B cell (primary cell): Measurements from ENCODE around the gene ROBO2. TPM values are rescaled to one million over a fixed set of nuclear protein-coding genes. Genes with fewer than 3 reads are reported as not detected.

Source experiments
- ATAC-seq: fragments of 200-7000 bp; cut with Tn5 transposase; one replicate; pipeline ENCODE4 v1.10.0; 2021; ENCODE audit warnings: low read depth, mild to moderate bottlenecking, moderate number of reproducible peaks, moderate library complexity
- CTCF ChIA-PET: fragments of 350-600 bp; sonication (Branson Sonifier 250); formaldehyde crosslinking; loops from one replicate; lab custom pipeline; 2021; ENCODE audit warnings: antibody characterized with exemption, inconsistent platforms; lab: Charles Lee
- POLR2A ChIA-PET: fragments of 350-600 bp; sonication (Branson Sonifier 250); formaldehyde crosslinking; loops from one replicate; lab custom pipeline; 2021; ENCODE audit warnings: antibody characterized with exemption; lab: Charles Lee
- DNase-seq: peaks from one replicate; pipeline ENCODE4 v3.0.0; 2013
- H2AFZ ChIP-seq: 2 replicates; pipeline ENCODE4 v1.6.1; 2012; ENCODE audit warnings: mild to moderate bottlenecking, low read depth, low read length; ENCODE audit not compliant: insufficient read depth, poor library complexity, severe bottlenecking
- H3K27ac ChIP-seq, 2 donors: 1 replicate in 1 of 2; 2 replicates in 1 of 2; pipeline ENCODE4 v1.5.1; 2012 to 2013; ENCODE audit warnings: low read length in 2 of 2, mild to moderate bottlenecking in 2 of 2, moderate library complexity in 1 of 2
- H3K27me3 ChIP-seq, 4 experiments: fragments of 200-600 bp in 1 of 4; sonication (generic) in 1 of 4; replicated peaks in 1 of 4; 1 replicate in 2 of 4; 2 replicates in 2 of 4; pipeline versions ENCODE4 v1.6.1 to v1.7.0; 2013 to 2016; ENCODE audit warnings: low read length in 3 of 4, mild to moderate bottlenecking in 2 of 4, mixed read lengths in 1 of 4, moderate library complexity in 1 of 4; ENCODE audit not compliant: insufficient read depth in 4 of 4, control insufficient read depth in 3 of 4; ENCODE audit errors: control extremely low read depth in 1 of 4
- H3K36me3 ChIP-seq, 2 experiments: replicated peaks in 1 of 2; 1 replicate in 1 of 2; 2 replicates in 1 of 2; pipeline versions ENCODE4 v1.6.1 to v1.7.1; 2013; ENCODE audit warnings: low read length in 1 of 2; ENCODE audit not compliant: insufficient read depth in 2 of 2, control insufficient read depth in 1 of 2; ENCODE audit errors: control extremely low read depth in 1 of 2, extremely low read depth in 1 of 2
- H3K4me1 ChIP-seq, 2 donors: fragments of 200-600 bp in 1 of 2; sonication (generic) in 1 of 2; 1 replicate in 1 of 2; 2 replicates in 1 of 2; pipeline versions ENCODE4 v1.5.1 to v1.6.1; 2013 to 2017; ENCODE audit warnings: low read length in 2 of 2; ENCODE audit not compliant: control insufficient read depth in 2 of 2, insufficient read depth in 2 of 2
- H3K4me2 ChIP-seq: replicated peaks from 2 replicates; pipeline ENCODE3; 2012; ENCODE audit warnings: mild to moderate bottlenecking, low read depth, low read length; ENCODE audit not compliant: poor library complexity, severe bottlenecking
- H3K4me3 ChIP-seq, 5 experiments: fragments of 200-600 bp in 1 of 5; sonication (generic) in 1 of 5; 1 replicate in 3 of 5; 2 replicates in 2 of 5; pipeline versions ENCODE4 v1.5.1 to v1.7.0; 2011 to 2016; ENCODE audit warnings: low read length in 4 of 5, mild to moderate bottlenecking in 4 of 5, low read depth in 2 of 5, control low read depth in 1 of 5, moderate library complexity in 1 of 5; ENCODE audit not compliant: insufficient read depth in 1 of 5; ENCODE audit errors: control extremely low read depth in 1 of 5, extremely low read depth in 1 of 5
- H3K79me2 ChIP-seq: fragments of 200-600 bp; sonication (generic); one replicate; pipeline ENCODE4 v1.6.0; 2016; ENCODE audit warnings: low read length; ENCODE audit not compliant: control insufficient read depth, insufficient read depth
- H3K9ac ChIP-seq: fragments of 200-600 bp; sonication (generic); 2 replicates; pipeline ENCODE4 v1.6.1; 2017; ENCODE audit warnings: mild to moderate bottlenecking, low read length, moderate library complexity
- H3K9me3 ChIP-seq, 3 donors: one replicate each; pipeline versions ENCODE4 v1.6.1 to v1.7.1; 2013; ENCODE audit warnings: low read length in 2 of 3; ENCODE audit not compliant: control insufficient read depth in 2 of 3, insufficient read depth in 1 of 3; ENCODE audit errors: control extremely low read depth in 1 of 3
- H4K20me1 ChIP-seq: 2 replicates; pipeline ENCODE4 v1.6.0; 2012; ENCODE audit warnings: mild to moderate bottlenecking, low read length; ENCODE audit not compliant: insufficient read depth, control insufficient read depth, poor library complexity, severe bottlenecking
- H3K27ac Mint-ChIP-seq: one replicate; pipeline ENCODE4 v1.8.0; 2021; ENCODE audit warnings: mixed read lengths
- H3K27me3 Mint-ChIP-seq: one replicate; pipeline ENCODE4 v1.8.0; 2021; ENCODE audit warnings: mixed read lengths
- H3K4me1 Mint-ChIP-seq: one replicate; pipeline ENCODE4 v1.8.0; 2021; ENCODE audit warnings: mixed read lengths
- H3K4me3 Mint-ChIP-seq: one replicate; pipeline ENCODE4 v1.8.0; 2021; ENCODE audit warnings: mixed read lengths
- H3K9me3 Mint-ChIP-seq: one replicate; pipeline ENCODE4 v1.8.0; 2022; ENCODE audit warnings: mixed read lengths; ENCODE audit not compliant: insufficient read depth
- EZH2 ChIP-seq: IDR thresholded peaks from 2 replicates; pipeline ENCODE4 v1.6.1; 2012; ENCODE audit warnings: borderline replicate concordance, low read depth, mild to moderate bottlenecking, moderate library complexity, low read length; ENCODE audit not compliant: insufficient read depth, poor library complexity, severe bottlenecking
- WGBS: methylation state at CpG from one replicate; pipeline ENCODE4 v1.1.5; 2013; ENCODE audit warnings: missing lambda C conversion rate; ENCODE audit not compliant: insufficient coverage; 5-methylcytosine and 5-hydroxymethylcytosine counted together
- intact Hi-C: fragments of 100-400 bp; cut with micrococcal nuclease; formaldehyde crosslinking; loops from one replicate; pipeline ENCODE4 v1.10.0; 2022
- polyA plus RNA-seq: library from polyadenylated mRNA; depleted of rRNA; stranded (reverse); fragments of >200 nt; gene quantifications from 2 replicates; pipeline ENCODE4 v1.2.3, GENCODE V29; 2012
- total RNA-seq, 2 donors: library from RNA; stranded (reverse); fragments of 120-200 nt in 1 of 2; gene quantifications; 1 replicate in 1 of 2; 2 replicates in 1 of 2; pipeline versions ENCODE4 v1.2.3 to v1.2.4, GENCODE V29; 2013 to 2022
- TF ChIP-seq, protein P1 (sequence below): fragments of 200-600 bp; IDR thresholded peaks from one replicate; pipeline ENCODE4 v1.8.0; 2022; ENCODE audit warnings: antibody characterized with exemption, mild to moderate bottlenecking

ROBO2 gene
- total and polyA plus RNA-seq, 2 donors (not counting 1 experiment from before 2014, with no cell fraction given), result not detected

DNA sequence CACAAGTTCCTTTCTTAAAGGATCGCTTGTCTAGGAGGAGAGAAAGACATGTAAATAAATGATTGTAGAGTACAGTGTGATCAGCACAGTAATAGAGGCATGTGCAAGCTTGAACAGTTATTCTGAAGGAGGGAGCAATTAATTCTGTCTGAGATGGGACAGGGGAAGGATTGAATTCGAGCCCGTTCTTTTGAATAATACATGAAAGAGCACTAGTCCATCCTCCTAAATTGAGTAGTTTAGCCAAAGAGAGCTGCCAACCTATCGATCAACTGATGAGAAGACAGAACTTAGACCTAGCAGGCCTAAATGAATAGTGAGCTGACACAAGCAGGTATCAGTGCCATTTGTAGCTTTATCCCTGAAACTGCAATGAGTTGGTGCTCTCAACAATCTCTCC lies 142.4 kb downstream of the ROBO2 start:
- Histone ChIP-seq H3K4me3 (no peak overlapping the region), H3K4me1 (no peaks in the 10 kb centered on the region), H3K9me3 (no peaks in the 10 kb centered on the region), H3K79me2 (no peaks in the 10 kb centered on the region), H3K4me2 (no peak overlapping the region), H2AFZ (no peak overlapping the region), H4K20me1 (no peaks in the 10 kb centered on the region), H3K9ac (no peak overlapping the region), H3K27me3 (no peaks in the 10 kb centered on the region), H3K27ac (no peak overlapping the region), H3K36me3 (no peaks in the 10 kb centered on the region)
- intact Hi-C loops, result no loop called here
- Mint-ChIP-seq H3K27ac (no peak overlapping the region), H3K27me3 (no peaks in the 10 kb centered on the region), H3K4me3 (no peak overlapping the region), H3K4me1 (no peaks in the 10 kb centered on the region), H3K9me3 (peaks cover 4% of the 10 kb centered on the region)
- DNase-seq, result no peak
- 100% methylated on average over 2 of the region's 4 CpGs for WGBS
- no peak for ATAC-seq
- TF ChIP-seq, protein P1, sequence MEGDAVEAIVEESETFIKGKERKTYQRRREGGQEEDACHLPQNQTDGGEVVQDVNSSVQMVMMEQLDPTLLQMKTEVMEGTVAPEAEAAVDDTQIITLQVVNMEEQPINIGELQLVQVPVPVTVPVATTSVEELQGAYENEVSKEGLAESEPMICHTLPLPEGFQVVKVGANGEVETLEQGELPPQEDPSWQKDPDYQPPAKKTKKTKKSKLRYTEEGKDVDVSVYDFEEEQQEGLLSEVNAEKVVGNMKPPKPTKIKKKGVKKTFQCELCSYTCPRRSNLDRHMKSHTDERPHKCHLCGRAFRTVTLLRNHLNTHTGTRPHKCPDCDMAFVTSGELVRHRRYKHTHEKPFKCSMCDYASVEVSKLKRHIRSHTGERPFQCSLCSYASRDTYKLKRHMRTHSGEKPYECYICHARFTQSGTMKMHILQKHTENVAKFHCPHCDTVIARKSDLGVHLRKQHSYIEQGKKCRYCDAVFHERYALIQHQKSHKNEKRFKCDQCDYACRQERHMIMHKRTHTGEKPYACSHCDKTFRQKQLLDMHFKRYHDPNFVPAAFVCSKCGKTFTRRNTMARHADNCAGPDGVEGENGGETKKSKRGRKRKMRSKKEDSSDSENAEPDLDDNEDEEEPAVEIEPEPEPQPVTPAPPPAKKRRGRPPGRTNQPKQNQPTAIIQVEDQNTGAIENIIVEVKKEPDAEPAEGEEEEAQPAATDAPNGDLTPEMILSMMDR, result no peak
- no peak for TF ChIP-seq EZH2
- ChIA-PET CTCF (no interaction called here), POLR2A (no interaction called here)

GRCh38 chr3:77186319-77186718 lies 146.4 kb downstream of the ROBO2 start:
- no peak for ATAC-seq
- intact Hi-C loops, result no loop called here
- POLR2A ChIA-PET, result no interaction called here

More at GRCh38 chr3:77186319-77186718, 146.4 kb downstream of the ROBO2 start:
- no CpG with 5 or more reads among the region's 1 CpG for WGBS
- no peak overlapping the region for H3K27ac Mint-ChIP-seq
- H4K20me1 ChIP-seq, result no peaks in the 10 kb centered on the region
- TF ChIP-seq, protein P1, result no peak
- TF ChIP-seq EZH2, result no peak
- DNase-seq, result no peak
- no peak overlapping the region for H3K27ac ChIP-seq
- H3K79me2 ChIP-seq, result no peaks in the 10 kb centered on the region
- H3K9ac ChIP-seq, result no peak overlapping the region
- peaks cover 0 to 1% (median 0%) of the 10 kb centered on the region in 3 donors for H3K9me3 ChIP-seq
- no peak overlapping the region for H2AFZ ChIP-seq
- no peak overlapping the region for H3K4me2 ChIP-seq
- CTCF ChIA-PET, result no interaction called here
- peaks cover 2% of the 10 kb centered on the region for H3K9me3 Mint-ChIP-seq
- no peaks in the 10 kb centered on the region for H3K36me3 ChIP-seq
- H3K4me1 Mint-ChIP-seq, result no peaks in the 10 kb centered on the region
- no peaks in the 10 kb centered on the region for H3K4me1 ChIP-seq
- H3K27me3 Mint-ChIP-seq, result no peaks in the 10 kb centered on the region
- no peak overlapping the region for H3K4me3 Mint-ChIP-seq
- no peak overlapping the region for H3K4me3 ChIP-seq
- H3K27me3 ChIP-seq, result no peaks in the 10 kb centered on the region
